Endothelial cell (in vitro differentiated cells): ENCODE measurements around the gene MON2. TPM values are rescaled to one million over a fixed set of nuclear protein-coding genes. Genes with fewer than 3 reads are reported as not detected.
A peak's percentile ranks its signal among the peaks of the same experiment; 100 is the strongest.

Experiments used
- DNase-seq: peaks from one replicate; pipeline ENCODE4 v3.0.0; 2021; ENCODE audit warnings: low spot score
- H3K27ac Mint-ChIP-seq: one replicate; pipeline ENCODE4 v1.8.0; 2021; ENCODE audit warnings: mixed read lengths, inconsistent platforms; ENCODE audit not compliant: unreplicated experiment
- H3K27me3 Mint-ChIP-seq: one replicate; pipeline ENCODE4 v1.8.0; 2021; ENCODE audit warnings: mild to moderate bottlenecking, moderate library complexity, mixed read lengths, inconsistent platforms; ENCODE audit not compliant: unreplicated experiment
- H3K36me3 Mint-ChIP-seq: one replicate; pipeline ENCODE4 v1.8.0; 2021; ENCODE audit warnings: mild to moderate bottlenecking, low read depth, mixed read lengths, inconsistent platforms; ENCODE audit not compliant: unreplicated experiment
- H3K4me1 Mint-ChIP-seq: one replicate; pipeline ENCODE4 v1.8.0; 2021; ENCODE audit warnings: mild to moderate bottlenecking, mixed read lengths, inconsistent platforms; ENCODE audit not compliant: unreplicated experiment
- H3K4me3 Mint-ChIP-seq: one replicate; pipeline ENCODE4 v1.8.0; 2021; ENCODE audit warnings: mild to moderate bottlenecking, mixed read lengths, inconsistent platforms; ENCODE audit not compliant: unreplicated experiment
- H3K9me3 Mint-ChIP-seq: one replicate; pipeline ENCODE4 v1.8.0; 2021; ENCODE audit warnings: mixed read lengths, inconsistent platforms; ENCODE audit not compliant: unreplicated experiment
- CTCF ChIP-seq: fragments of 200-600 bp; sonication (generic); IDR thresholded peaks from one replicate; pipeline ENCODE4 v1.5.0; 2021; ENCODE audit warnings: antibody characterized with exemption; ENCODE audit not compliant: unreplicated experiment
- total RNA-seq: library from RNA; stranded (reverse); fragmentation: NEBNext Ultra II Directional; extraction: Animal tissue kit (Norgen Biotek cat#: 25700); gene quantifications from one replicate; pipeline ENCODE4 v1.2.1, GENCODE V29; 2021; ENCODE audit not compliant: unreplicated experiment

MON2 gene
- total RNA-seq, 1 donor from 2014 or later, result 31.9 TPM

- DNase-seq, result no peak
- TF ChIP-seq CTCF, result no peak
- Mint-ChIP-seq H3K27ac (no peak overlapping the region), H3K9me3 (no peaks in the 10 kb centered on the region), H3K36me3 (peaks cover 1% of the 10 kb centered on the region), H3K4me3 (no peak overlapping the region), H3K4me1 (peaks cover 2% of the 10 kb centered on the region), H3K27me3 (peaks cover 3% of the 10 kb centered on the region)
Observed at GRCh38 chr12:62598846-62599245, 132.2 kb downstream of the MON2 start.

DNA sequence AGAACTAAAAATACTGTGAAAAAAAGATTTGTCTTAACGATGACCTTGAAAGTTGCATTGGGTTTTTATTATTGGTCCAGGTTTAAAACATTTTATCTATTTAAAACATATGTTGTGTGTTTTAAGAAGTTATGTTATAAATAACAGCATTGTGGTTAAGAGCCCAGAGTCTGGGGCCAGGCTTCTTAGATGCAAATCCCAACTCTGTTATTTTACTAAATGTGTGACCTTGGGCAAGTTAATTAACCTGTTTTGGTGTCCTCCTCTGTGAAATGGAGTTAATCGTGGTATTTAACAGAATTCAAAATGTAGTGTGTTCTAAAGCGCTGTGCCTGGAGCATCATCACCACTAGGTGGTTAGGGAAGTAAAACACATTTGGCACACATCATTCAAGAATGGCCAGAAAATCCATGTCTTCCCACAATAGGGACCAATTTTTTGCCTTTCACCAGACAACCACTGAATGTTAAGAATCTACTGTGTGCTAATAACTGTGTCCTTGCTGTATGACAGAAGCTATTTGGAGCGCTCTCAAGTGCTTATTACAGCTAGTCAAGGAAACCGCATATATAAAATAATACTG, 133.3 kb downstream of the MON2 start:
- TF ChIP-seq CTCF, result peak; percentile 58
- Mint-ChIP-seq H3K36me3 (peaks cover 8% of the 10 kb centered on the region), H3K4me3 (no peak overlapping the region), H3K4me1 (peaks cover 9% of the 10 kb centered on the region), H3K9me3 (no peaks in the 10 kb centered on the region), H3K27ac (no peak overlapping the region), H3K27me3 (peaks cover 8% of the 10 kb centered on the region)
- no peak for DNase-seq

GRCh38 chr12:62601765-62602164, 135.1 kb downstream of the MON2 start:
- Mint-ChIP-seq H3K36me3 (peaks cover 8% of the 10 kb centered on the region), H3K27ac (peak overlapping the region; percentile 97), H3K9me3 (no peaks in the 10 kb centered on the region), H3K4me1 (peaks cover 25% of the 10 kb centered on the region), H3K4me3 (peak overlapping the region; percentile 92), H3K27me3 (peaks cover 8% of the 10 kb centered on the region)
- no peak for TF ChIP-seq CTCF
- DNase-seq, result no peak

DNA sequence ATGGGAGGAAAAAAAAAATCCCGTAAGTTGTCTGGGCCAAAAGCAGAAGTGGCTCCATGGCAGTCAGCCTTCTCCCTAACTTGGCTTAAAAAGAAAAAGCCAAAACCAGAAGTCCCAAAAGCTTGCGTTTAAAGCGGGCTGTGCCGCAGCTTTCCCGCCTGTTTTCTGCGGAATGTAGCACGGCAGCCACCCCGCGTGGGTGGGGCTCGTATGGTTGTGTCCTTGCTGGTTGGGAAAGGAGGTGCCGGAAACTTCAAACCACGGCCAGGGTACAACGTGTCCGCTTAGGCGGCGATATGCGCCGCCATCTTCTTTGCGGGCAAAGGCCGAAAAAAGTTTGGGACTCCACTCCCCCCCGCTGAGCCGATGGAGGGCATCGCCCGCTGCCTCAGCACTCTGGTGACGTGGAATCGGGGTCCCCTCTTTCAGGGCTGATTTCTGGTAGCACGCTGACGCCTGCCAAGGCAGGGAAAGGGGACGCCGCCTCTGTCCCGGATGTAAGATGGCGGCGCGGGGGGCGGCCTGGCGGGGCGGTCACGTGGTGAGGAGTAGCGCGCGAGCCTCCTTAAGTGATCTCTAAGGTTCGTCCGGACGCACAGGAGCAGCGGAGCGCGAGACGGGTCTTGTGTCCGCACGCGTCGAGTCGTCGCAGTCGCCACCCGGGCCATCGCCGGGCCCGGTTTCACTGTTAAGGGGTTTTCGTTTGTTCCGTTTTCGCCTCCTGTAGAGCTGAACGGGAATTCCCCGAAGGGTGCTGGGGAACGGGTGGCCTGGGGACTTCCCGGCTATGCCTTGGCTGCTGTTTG, 135.8 kb downstream of the MON2 start:
- peak; percentile 76 for DNase-seq
- Mint-ChIP-seq H3K27me3 (peaks cover 8% of the 10 kb centered on the region), H3K4me3 (peak overlapping the region; percentile 92), H3K36me3 (peaks cover 8% of the 10 kb centered on the region), H3K9me3 (no peaks in the 10 kb centered on the region), H3K27ac (peak overlapping the region; percentile 97), H3K4me1 (peaks cover 25% of the 10 kb centered on the region)
- no peak for TF ChIP-seq CTCF
